SK-N-SH treated with all-trans-retinoic acid at 6 μM for 48 hours (cell line): ENCODE measurements around the gene TRIM31.

Experiments used
- CREB5 ChIP-seq: fragments of 250-450 bp; sonication (Bioruptor Pico); IDR thresholded peaks from 2 replicates; pipeline ENCODE4 v1.5.1; 2020; ENCODE audit warnings: low read depth, mild to moderate bottlenecking, moderate library complexity
- PATZ1 ChIP-seq: fragments of 250-450 bp; sonication (Bioruptor Pico); IDR thresholded peaks from 2 replicates; pipeline ENCODE4 v1.8.0; 2020; ENCODE audit warnings: mild to moderate bottlenecking, moderate library complexity, borderline replicate concordance
- TSHZ2 ChIP-seq: fragments of 250-450 bp; sonication (Bioruptor Pico); IDR thresholded peaks from 2 replicates; pipeline ENCODE4 v1.5.0; 2020; ENCODE audit warnings: mild to moderate bottlenecking, moderate library complexity
- ZFP3 ChIP-seq: fragments of 250-450 bp; sonication (Bioruptor Pico); IDR thresholded peaks from 2 replicates; pipeline ENCODE4 v1.5.0; 2020; ENCODE audit warnings: mild to moderate bottlenecking, moderate library complexity
- ZFP30 ChIP-seq: fragments of 450-650 bp; formaldehyde crosslinking; IDR thresholded peaks from 2 replicates; pipeline ENCODE4 v1.5.0; 2022; ENCODE audit warnings: mild to moderate bottlenecking, moderate library complexity
- ZNF70 ChIP-seq: fragments of 450-650 bp; formaldehyde crosslinking; IDR thresholded peaks from 2 replicates; pipeline ENCODE4 v1.5.0; 2020; ENCODE audit warnings: mild to moderate bottlenecking, moderate library complexity
- ZNF8 ChIP-seq: fragments of 450-650 bp; formaldehyde crosslinking; IDR thresholded peaks from 2 replicates; pipeline ENCODE4 v1.5.0; 2020; ENCODE audit warnings: mild to moderate bottlenecking, moderate library complexity

GRCh38 chr6:30111266-30111856, 1.5 kb downstream of the TRIM31 start:
- TF ChIP-seq PATZ1 (CRISPR knock-in tag) (no peak), ZFP3 (no peak), ZNF8 (no peak), ZNF70 (CRISPR knock-in tag) (no peak), TSHZ2 (CRISPR knock-in tag) (no peak), ZFP30 (CRISPR knock-in tag) (no peak), CREB5 (no peak)
